HG03095 (cell line): ENCODE data around the gene PDE4D.
"Not testable (repeated sequence)": the region's sequence is repeated elsewhere in the genome, so short reads cannot be mapped to it uniquely, and the experiment has no call there.

Experiments
- ATAC-seq: cut with Tn5 transposase; IDR thresholded peaks from one replicate; pipeline ENCODE4 v1.9.1; 2021; ENCODE audit warnings: moderate library complexity; ENCODE audit not compliant: unreplicated experiment

Gene PDE4D

GRCh38 chr5:59317023-59317773, 576.3 kb downstream of the PDE4D start:
- ATAC-seq: no peak

DNA sequence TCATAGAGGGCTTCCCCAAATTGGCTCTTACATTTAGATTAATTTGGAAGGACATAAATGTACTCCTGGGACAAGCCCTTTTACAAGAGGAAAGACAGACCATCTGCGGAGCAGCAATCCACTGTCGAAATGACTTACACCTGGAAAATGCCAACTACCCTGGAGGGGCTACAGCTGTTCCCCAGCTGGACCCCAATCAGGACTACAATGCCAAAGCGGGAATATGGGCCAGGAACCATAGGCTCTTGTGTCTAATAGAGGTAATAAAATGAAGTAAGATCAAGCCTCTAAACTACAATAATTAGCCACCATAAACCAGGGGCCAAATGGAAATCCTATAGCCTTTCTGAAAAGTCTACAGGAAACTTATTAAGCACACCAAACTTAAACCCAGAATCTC, 581.3 kb downstream of the PDE4D start:
- no peak for ATAC-seq

DNA sequence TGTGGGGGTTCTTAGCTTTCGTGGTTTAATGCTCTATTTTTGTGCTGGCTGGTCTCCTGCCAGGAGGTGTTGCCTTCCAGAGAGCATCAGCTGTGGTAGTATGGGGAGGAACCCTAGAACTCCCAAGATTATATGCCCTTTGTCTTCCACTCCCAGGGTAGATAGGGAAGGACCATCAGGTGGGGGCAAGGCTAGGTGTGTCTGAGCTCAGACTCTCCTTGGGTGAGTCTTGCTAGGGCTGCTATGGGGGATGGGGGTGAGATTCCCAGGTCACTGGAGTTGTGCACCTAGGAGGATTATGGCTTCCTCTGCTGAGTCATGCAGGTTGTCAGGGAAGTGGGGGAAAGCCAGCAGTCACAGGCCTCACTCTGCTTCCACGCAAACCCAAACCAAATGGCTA, 584.8 kb downstream of the PDE4D start:
- ATAC-seq: not testable (repeated sequence)

DNA sequence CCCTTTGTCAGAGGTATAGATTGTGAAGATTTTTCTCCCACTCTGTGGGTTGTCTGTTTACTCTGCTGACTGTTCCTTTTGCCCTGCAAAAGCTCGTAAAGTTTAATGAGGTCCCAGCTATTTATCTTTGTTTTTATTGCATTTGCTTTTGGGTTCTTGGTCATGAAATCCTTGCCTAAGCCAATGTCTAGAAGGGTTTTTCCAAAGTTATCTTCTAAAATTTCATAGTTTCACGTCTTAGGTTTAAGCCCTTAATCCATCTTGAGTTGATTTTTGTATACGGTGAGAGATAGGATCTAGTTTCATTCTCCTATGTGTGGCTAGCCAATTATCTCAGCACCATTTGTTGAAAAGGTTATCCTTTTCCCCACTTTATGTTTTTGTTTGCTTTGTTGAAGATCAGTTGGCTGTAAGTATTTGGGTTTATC, 590.2 kb downstream of the PDE4D start:
- not testable (repeated sequence) for ATAC-seq

- not testable (repeated sequence) for ATAC-seq
Observed at GRCh38 chr5:59302509-59302908, 591.0 kb downstream of the PDE4D start.

- ATAC-seq: no peak
Observed at GRCh38 chr5:59301727-59302126, 591.8 kb downstream of the PDE4D start.

DNA sequence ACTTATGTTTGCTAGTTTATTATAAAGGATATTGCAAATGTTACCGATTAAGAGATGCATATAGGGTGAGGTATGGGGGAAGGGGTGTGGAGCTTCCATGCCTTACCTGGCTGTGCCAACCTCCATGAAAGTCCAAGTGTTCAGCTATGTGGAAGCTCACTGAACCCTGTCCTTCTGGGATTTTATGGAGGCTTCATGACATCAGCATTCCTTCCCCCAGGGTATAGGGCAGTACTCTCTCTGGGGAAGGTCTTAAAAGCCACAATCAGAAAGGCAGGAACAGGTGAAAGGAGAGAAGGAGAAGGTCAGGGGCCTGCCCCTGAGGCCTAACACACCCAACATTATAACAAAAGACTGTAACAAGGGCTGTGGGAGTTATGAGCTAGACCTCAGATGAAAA, 592.6 kb downstream of the PDE4D start:
- no peak for ATAC-seq

GRCh38 chr5:59299006-59299405, 594.5 kb downstream of the PDE4D start:
- no peak for ATAC-seq

DNA sequence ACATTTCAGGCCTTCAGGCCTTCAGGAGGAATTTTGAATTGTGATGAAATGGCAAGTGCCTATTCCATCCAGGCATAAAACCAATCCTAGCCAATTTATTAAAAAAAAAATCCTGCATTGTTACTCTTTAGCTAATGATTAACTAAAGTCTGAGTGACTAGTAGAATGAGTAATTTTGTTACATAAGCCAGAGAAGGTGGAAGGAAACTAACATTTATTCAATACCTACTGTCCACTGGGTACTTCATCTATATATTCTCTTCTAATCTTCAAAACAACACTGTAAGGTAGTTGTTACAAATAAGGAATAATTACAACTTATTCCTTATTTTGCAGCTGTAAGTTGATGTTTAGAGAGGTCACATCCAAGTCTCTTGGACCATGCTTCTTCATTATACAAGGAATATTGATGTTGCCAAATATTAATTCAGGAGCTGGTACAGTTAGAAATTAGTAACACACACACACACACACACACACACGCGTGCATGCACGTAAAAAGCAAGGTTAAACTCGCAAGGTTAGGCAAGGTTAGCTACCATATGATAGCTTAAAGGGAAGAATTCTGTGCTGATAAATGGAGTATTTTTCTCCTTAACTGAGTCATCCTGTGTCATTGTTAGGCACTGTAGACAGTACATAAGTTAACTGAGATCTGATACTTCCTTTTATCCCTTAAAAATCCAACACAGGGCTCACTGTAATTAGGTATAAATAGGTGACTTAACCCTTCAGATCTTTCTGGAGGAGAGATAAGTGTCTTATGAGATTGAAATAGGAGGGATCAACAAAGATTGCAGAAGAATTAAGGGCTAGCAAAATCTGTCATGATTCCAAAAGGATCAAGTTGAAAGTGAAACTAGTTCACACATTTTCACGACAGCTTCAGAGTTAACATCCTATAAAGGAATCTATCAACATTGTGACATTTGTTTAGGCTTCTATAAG, 596.9 kb downstream of the PDE4D start:
- no peak for ATAC-seq

GRCh38 chr5:59293700-59294099, 599.8 kb downstream of the PDE4D start:
- ATAC-seq: no peak

GRCh38 chr5:59291941-59292340, 601.6 kb downstream of the PDE4D start:
- no peak for ATAC-seq

- no peak for ATAC-seq
Observed at GRCh38 chr5:59287884-59288283, 605.6 kb downstream of the PDE4D start.

GRCh38 chr5:59287361-59287760, 606.2 kb downstream of the PDE4D start:
- ATAC-seq: no peak

GRCh38 chr5:59286510-59286909, 607.0 kb downstream of the PDE4D start:
- no peak for ATAC-seq

- no peak for ATAC-seq
Observed at GRCh38 chr5:59285300-59286016, 608.1 kb downstream of the PDE4D start.

- ATAC-seq: no peak
Observed at GRCh38 chr5:59282726-59283125, 610.8 kb downstream of the PDE4D start.

DNA sequence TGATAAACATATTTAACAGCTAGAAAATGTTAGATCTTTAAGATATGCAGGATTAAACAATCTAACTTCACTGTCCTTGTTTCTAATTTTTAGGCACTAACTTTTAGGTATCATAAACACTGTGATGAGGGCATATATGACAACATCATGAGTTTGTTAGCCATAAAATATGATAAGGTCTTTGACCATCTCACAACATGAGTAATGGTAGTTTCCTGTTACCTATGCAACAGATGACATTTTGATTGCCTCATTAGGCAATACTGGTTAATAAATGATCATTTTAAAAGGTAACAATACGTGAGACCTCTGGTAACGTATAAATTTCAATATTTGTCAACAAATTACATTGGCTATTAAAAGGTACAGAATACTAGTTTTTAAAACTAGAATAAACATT, 613.5 kb downstream of the PDE4D start:
- ATAC-seq: no peak

DNA sequence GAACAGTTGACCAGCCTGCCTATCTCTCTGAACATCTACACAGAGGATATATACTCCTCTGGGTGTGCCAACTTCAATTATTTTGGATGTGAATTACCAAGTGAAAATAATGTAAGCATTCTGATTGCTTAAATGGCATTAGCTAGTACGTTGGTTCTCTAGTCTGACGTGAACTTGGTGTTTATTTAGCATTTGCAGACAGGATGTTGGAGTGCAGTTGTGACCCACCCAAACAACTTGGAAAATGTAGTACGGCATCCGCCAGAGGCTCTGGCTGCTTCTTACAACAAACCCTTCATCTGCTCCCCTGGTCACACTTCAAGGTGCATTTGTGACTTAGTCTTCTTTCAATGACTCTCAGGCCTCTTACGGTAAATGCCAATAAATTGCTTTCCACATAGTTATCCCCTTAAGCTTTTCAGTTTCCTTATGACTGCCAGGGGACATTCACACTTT, 616.6 kb downstream of the PDE4D start:
- ATAC-seq: no peak

DNA sequence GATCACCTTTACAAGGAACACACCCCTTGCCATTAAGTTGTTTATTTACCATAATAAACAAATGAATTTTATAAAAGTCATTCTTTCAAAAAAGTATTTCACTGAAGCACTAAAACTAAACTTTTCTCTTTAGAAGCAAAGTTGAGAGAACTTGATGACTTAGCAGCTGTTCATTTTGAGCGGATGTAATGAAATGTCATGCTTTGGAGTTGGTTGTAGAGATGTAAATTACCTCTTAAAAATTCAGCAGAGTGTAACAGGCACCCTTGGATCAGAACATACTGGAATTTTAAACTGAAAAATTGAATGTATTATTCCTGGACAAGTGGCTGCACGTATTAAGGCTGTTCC, 617.2 kb downstream of the PDE4D start:
- ATAC-seq: no peak

DNA sequence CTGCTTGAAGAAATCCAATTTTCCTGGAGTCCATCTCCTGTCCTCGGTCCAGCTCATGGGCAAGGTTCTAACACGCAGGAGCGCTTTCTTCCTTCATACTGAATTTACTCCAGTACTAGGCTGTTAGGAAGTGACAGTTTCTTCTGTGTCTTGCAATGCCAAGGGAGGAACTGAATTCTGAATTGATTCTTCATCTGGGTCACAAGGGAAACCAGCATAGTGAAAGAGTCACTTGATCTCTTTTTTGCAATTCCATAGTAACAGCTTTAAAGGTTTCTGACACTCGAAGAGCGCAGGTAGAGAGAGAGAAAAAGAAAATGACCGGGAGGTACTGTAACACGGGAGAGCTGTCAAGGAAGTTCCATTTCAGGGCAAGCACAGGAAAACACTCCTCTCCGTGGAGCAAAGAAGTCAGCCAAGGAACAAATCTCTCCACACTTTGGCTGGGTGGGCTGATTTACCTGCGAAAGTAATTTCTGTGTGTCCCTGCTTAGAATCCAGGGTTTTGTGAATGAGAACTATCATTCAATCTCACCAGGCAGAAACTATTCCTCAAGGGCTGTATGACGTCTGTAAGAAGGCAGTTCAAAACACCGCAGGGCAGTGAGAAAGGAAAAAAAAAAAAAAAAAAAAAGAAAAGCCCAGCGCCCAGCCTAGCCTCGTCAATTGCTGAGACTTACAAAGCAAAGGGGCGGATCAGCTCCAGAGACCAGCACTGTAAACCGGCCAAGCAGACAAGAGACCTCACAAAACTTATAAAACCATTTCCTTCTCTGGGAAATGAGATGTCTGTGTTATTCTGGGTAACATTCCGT, 617.8 kb downstream of the PDE4D start:
- ATAC-seq: no peak

GRCh38 chr5:59275170-59275509, 618.4 kb downstream of the PDE4D start:
- ATAC-seq: no peak
